Uterus (tissue), 2 donors: ENCODE data around the gene EGF.

Source experiments
- CTCF ChIP-seq, 4 experiments: fragments of 200-600 bp in 2 of 4; fragments of 450-650 bp in 2 of 4; sonication (generic) in 2 of 4; IDR thresholded peaks; one replicate each; pipeline ENCODE4 v1.5.1; 2016 to 2019; ENCODE audit warnings: antibody characterized with exemption in 4 of 4, mild to moderate bottlenecking in 2 of 4, moderate library complexity in 1 of 4
- POLR2A ChIP-seq, 2 donors: fragments of 450-650 bp; IDR thresholded peaks; one replicate each; pipeline ENCODE4 v1.6.1; 2016; ENCODE audit warnings: antibody characterized with exemption in 2 of 2, mild to moderate bottlenecking in 1 of 2, moderate library complexity in 1 of 2

GRCh38 chr4:110002326-110002725 lies 89.6 kb downstream of the EGF start:
- TF ChIP-seq CTCF (IDR thresholded peaks at IDR 0.05) (no peak), POLR2A (IDR thresholded peaks at IDR 0.05) (no peak)
